Aorta (tissue), 5 donors: Measurements from ENCODE around the gene SLC2A11. TPM values are rescaled to one million over a fixed set of nuclear protein-coding genes. Genes with fewer than 3 reads are reported as not detected.
A peak's percentile ranks its signal among the peaks of the same experiment; 100 is the strongest.

ENCODE experiments used
- ATAC-seq: fragments of 200-7000 bp; cut with Tn5 transposase; one replicate; pipeline ENCODE4 v1.9.1; 2022; ENCODE audit warnings: moderate library complexity; ENCODE audit not compliant: low FRiP score
- DNase-seq, 2 donors: peaks; one replicate each; pipeline ENCODE4 v3.0.0-alpha.2; 2020
- H3K27ac ChIP-seq, 2 donors: one replicate each; pipeline ENCODE4 v1.5.1; 2013; ENCODE audit warnings: low read length in 2 of 2, mild to moderate bottlenecking in 2 of 2, moderate library complexity in 2 of 2, control low read depth in 1 of 2, inconsistent platforms in 1 of 2, low read depth in 1 of 2
- H3K27me3 ChIP-seq, 2 donors: one replicate each; pipeline ENCODE4 v1.6.1; 2013; ENCODE audit warnings: control low read depth in 1 of 2, low read length in 1 of 2, mild to moderate bottlenecking in 1 of 2, moderate library complexity in 1 of 2; ENCODE audit not compliant: insufficient read depth in 2 of 2, control insufficient read depth in 1 of 2
- H3K36me3 ChIP-seq, 2 donors: one replicate each; pipeline ENCODE4 v1.6.1; 2013; ENCODE audit warnings: control low read depth in 1 of 2, low read length in 1 of 2, mild to moderate bottlenecking in 1 of 2; ENCODE audit not compliant: insufficient read depth in 2 of 2, control insufficient read depth in 1 of 2
- H3K4me1 ChIP-seq, 2 donors: one replicate each; pipeline ENCODE4 v1.6.1; 2013; ENCODE audit warnings: low read length in 2 of 2, control low read depth in 1 of 2, mild to moderate bottlenecking in 1 of 2, moderate library complexity in 1 of 2; ENCODE audit not compliant: insufficient read depth in 2 of 2, control insufficient read depth in 1 of 2
- H3K4me3 ChIP-seq, 2 donors: one replicate each; pipeline ENCODE4 v1.5.1; 2013; ENCODE audit warnings: low read length in 2 of 2, control low read depth in 1 of 2, mild to moderate bottlenecking in 1 of 2
- H3K9me3 ChIP-seq: one replicate; pipeline ENCODE4 v1.6.1; 2013; ENCODE audit warnings: mild to moderate bottlenecking, low read length; ENCODE audit not compliant: control insufficient read depth
- WGBS, 2 donors: extraction: QIAGEN DNeasy Blood & Tissue Kit; methylation state at CpG; one replicate each; pipeline ENCODE4 v1.1.7; 2013; 5-methylcytosine and 5-hydroxymethylcytosine counted together
- intact Hi-C, 2 donors: fragments of 100-400 bp; cut with DNase I; formaldehyde crosslinking; loops; one replicate each; pipeline versions ENCODE4 v1.14.2 to v1.15.0; 2022
- polyA plus RNA-seq, 2 donors: library from polyadenylated mRNA; stranded (reverse); fragments of 200-250 nt; gene quantifications; one replicate each; pipeline ENCODE4 v1.2.3, GENCODE V29; 2013
- total RNA-seq, 2 donors: library from RNA; stranded (reverse); fragmentation: NEBNext Ultra II Directional; extraction: Animal tissue kit (Norgen Biotek cat#: 25700); gene quantifications; one replicate each; pipeline ENCODE4 v1.2.1, GENCODE V29; 2021
- donor health status: healthy with polysubstance abuse.
- donor health status: Bipolar disorder and iron deficiency.
- donor health status: DM: no; HTN: no; CAD: no.
- donor health status: DM: no; HTN: no; CAD: no.
- donor health status: DM: yes; HTN: yes; CAD: no.

Gene SLC2A11
- total and polyA plus RNA-seq, 4 donors = 4.8 to 16.7 (median 15.5) TPM

- no peak for DNase-seq
- ATAC-seq = no peak
- no peak overlapping the region for H3K27ac ChIP-seq
- H3K4me3 ChIP-seq = no peak overlapping the region
- peaks cover 0 to 5% of the 10 kb centered on the region in 2 donors for H3K36me3 ChIP-seq
- 78 to 87% methylated on average over 4 of the region's 4 CpGs for WGBS, 2 donors
- intact Hi-C loops = loop anchor here in 1 of 2 donors (10.0 kb wide), 1 partner anchor 86 kb away; no protein-coding TSS in a partner anchor
- no peaks in the 10 kb centered on the region for H3K9me3 ChIP-seq
- no peaks in the 10 kb centered on the region for H3K27me3 ChIP-seq
- no peaks in the 10 kb centered on the region for H3K4me1 ChIP-seq
These were observed 10.9 kb downstream of the SLC2A11 start for GRCh38 chr22:23868580-23868979.

DNA sequence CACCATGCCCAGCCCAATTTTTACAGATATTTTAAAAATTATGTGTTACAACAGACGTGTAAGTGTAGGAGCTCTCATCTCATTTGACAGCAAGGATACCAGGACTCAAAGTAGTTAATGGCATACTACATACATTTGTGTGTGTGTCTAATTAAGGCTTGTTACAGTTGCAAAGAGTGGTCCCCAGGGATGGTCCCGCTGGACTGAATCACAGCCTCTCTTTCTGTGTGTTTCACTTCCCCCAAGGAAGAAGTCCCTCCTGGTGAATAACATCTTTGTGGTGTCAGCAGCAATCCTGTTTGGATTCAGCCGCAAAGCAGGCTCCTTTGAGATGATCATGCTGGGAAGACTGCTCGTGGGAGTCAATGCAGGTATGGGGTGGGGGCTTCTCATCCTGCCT is 17.2 kb downstream of the SLC2A11 start:
- no peak overlapping the region for H3K27ac ChIP-seq
- no peaks in the 10 kb centered on the region for H3K4me1 ChIP-seq
- no peaks in the 10 kb centered on the region for H3K9me3 ChIP-seq
- no peak for DNase-seq
- H3K27me3 ChIP-seq = no peaks in the 10 kb centered on the region
- H3K36me3 ChIP-seq = peaks cover 0 to 6% of the 10 kb centered on the region in 2 donors
- WGBS, 2 donors = 93 to 95% methylated on average over 4 of the region's 4 CpGs
- ATAC-seq = no peak
- intact Hi-C loops = no loop called here
- no peak overlapping the region for H3K4me3 ChIP-seq

- Histone ChIP-seq H3K27ac (no peak overlapping the region), H3K4me3 (no peak overlapping the region), H3K4me1 (no peaks in the 10 kb centered on the region), H3K36me3 (peaks cover 0 to 6% of the 10 kb centered on the region in 2 donors), H3K9me3 (no peaks in the 10 kb centered on the region), H3K27me3 (no peaks in the 10 kb centered on the region)
- intact Hi-C loops = no loop called here
- ATAC-seq (no peak), DNase-seq (no peak)
- 85 to 91% methylated on average over 2 of the region's 2 CpGs for WGBS, 2 donors
These were observed 18.1 kb downstream of the SLC2A11 start for GRCh38 chr22:23875801-23876200.

DNA sequence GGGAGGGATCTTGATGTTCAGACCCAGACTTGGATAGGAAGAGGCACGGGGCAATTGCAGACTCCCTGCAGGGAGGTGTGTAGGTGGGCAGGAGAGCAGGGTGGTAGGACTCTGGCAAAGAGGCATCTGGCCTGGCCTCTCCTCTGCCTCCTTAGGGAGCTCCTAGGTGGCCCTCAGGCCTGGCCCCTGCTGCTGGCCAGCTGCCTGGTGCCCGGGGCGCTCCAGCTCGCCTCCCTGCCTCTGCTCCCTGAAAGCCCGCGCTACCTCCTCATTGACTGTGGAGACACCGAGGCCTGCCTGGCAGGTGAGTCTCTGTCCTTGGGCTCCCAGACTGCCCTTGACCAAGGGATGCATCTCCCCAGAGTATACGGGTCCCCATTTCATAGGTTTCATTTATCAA is 19.9 kb downstream of the SLC2A11 start:
- DNase-seq (no peak), ATAC-seq (no peak)
- intact Hi-C loops = no loop called here
- Histone ChIP-seq H3K36me3 (peaks cover 0 to 6% of the 10 kb centered on the region in 2 donors), H3K27me3 (no peaks in the 10 kb centered on the region), H3K9me3 (no peaks in the 10 kb centered on the region), H3K4me3 (no peak overlapping the region), H3K4me1 (no peaks in the 10 kb centered on the region), H3K27ac (no peak overlapping the region)
- WGBS, 2 donors = 91 to 95% methylated on average over 8 of the region's 8 CpGs

- Histone ChIP-seq H3K4me3 (no peak overlapping the region), H3K4me1 (no peaks in the 10 kb centered on the region), H3K36me3 (peaks cover 0 to 6% of the 10 kb centered on the region in 2 donors), H3K27me3 (no peaks in the 10 kb centered on the region), H3K9me3 (no peaks in the 10 kb centered on the region), H3K27ac (no peak overlapping the region)
- 79 to 81% methylated on average over 7 of the region's 7 CpGs for WGBS, 2 donors
- ATAC-seq (no peak), DNase-seq (no peak)
- intact Hi-C loops = no loop called here
These were observed 20.5 kb downstream of the SLC2A11 start for GRCh38 chr22:23878219-23878618.

DNA sequence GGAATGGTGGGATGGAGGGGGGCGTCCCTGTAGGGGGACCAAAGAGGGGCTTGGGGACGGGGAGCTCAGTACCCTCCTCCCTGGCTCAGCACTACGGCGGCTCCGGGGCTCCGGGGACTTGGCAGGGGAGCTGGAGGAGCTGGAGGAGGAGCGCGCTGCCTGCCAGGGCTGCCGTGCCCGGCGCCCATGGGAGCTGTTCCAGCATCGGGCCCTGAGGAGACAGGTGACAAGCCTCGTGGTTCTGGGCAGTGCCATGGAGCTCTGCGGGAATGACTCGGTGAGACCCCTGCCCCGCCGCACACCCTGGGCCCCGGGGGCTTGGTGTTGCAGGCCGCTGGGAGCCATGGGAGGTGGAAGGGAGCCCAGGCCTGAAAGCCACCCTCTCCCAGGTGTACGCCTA is 24.7 kb downstream of the SLC2A11 start:
- H3K9me3 ChIP-seq = no peaks in the 10 kb centered on the region
- intact Hi-C loops = no loop called here
- ATAC-seq = no peak
- no peaks in the 10 kb centered on the region for H3K4me1 ChIP-seq
- H3K27me3 ChIP-seq = no peaks in the 10 kb centered on the region
- WGBS, 2 donors = 87 to 92% methylated on average over 12 to 20 of the region's 20 CpGs
- DNase-seq = no peak
- H3K36me3 ChIP-seq = no peaks in the 10 kb centered on the region
- H3K4me3 ChIP-seq = no peak overlapping the region
- no peak overlapping the region for H3K27ac ChIP-seq

GRCh38 chr22:23883658-23884057 is 26.0 kb downstream of the SLC2A11 start:
- Histone ChIP-seq H3K9me3 (no peaks in the 10 kb centered on the region), H3K36me3 (no peaks in the 10 kb centered on the region), H3K27ac (no peak overlapping the region), H3K4me1 (no peaks in the 10 kb centered on the region), H3K4me3 (no peak overlapping the region), H3K27me3 (no peaks in the 10 kb centered on the region)
- intact Hi-C loops = no loop called here
- DNase-seq = no peak
- WGBS, 2 donors = 97% methylated on average over 9 of the region's 9 CpGs
- no peak for ATAC-seq

- Histone ChIP-seq H3K36me3 (no peaks in the 10 kb centered on the region), H3K4me3 (no peak overlapping the region), H3K4me1 (no peaks in the 10 kb centered on the region), H3K27ac (no peak overlapping the region), H3K27me3 (no peaks in the 10 kb centered on the region), H3K9me3 (no peaks in the 10 kb centered on the region)
- no peak for ATAC-seq
- no peak for DNase-seq
- WGBS, 2 donors = 93 to 94% methylated on average over 8 to 9 of the region's 9 CpGs
- intact Hi-C loops = no loop called here
These were observed 26.5 kb downstream of the SLC2A11 start for GRCh38 chr22:23884140-23884539.

DNA sequence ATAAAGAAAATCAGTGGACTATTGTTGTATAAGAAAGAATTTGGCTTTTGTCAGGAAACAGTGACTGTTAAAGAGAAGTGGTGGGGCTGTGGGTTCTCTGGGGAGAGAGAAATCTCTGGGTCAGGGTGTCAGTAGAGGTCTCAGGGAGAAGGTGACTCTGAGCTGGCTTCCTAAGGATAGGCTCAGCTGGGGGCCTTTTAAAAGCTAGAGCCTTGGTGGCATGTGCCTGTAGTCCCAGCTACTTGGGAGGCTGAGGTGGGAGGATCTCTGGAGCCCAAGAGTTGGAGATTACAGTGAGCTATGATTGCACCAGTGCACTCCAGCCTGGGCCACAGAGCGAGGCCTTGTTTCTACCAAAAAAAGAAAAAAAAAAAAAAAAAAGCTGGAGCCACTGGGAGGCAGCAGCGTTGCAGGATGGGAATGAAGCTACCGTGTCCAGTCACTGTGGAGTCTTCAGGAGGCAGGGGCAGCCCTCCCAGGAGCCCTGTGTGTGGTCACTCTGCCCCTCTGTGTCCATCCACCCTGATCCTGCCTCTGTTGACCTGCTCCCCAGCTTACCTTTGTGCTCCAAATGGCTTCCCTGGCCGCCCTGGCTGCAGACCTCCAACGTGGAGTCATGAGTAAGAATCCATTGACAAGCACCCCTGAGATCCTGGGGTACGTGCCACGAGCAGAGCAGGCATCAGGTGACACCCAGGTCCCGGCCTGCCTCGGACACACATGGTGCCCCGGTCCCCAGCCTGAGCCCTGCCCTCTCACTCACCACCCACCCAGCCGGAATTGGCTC is 31.1 kb downstream of the SLC2A11 start:
- Histone ChIP-seq H3K4me1 (no peaks in the 10 kb centered on the region), H3K36me3 (no peaks in the 10 kb centered on the region), H3K27ac (peak overlapping the region in 1 of 2 donors; percentile 33), H3K4me3 (no peak overlapping the region), H3K9me3 (no peaks in the 10 kb centered on the region), H3K27me3 (no peaks in the 10 kb centered on the region)
- intact Hi-C loops = no loop called here
- peak; percentile 21 for ATAC-seq
- 73 to 74% methylated on average over 11 of the region's 11 CpGs for WGBS, 2 donors
- no peak for DNase-seq
